ENCODE data around the gene COPS6.

Gene COPS6

DNA sequence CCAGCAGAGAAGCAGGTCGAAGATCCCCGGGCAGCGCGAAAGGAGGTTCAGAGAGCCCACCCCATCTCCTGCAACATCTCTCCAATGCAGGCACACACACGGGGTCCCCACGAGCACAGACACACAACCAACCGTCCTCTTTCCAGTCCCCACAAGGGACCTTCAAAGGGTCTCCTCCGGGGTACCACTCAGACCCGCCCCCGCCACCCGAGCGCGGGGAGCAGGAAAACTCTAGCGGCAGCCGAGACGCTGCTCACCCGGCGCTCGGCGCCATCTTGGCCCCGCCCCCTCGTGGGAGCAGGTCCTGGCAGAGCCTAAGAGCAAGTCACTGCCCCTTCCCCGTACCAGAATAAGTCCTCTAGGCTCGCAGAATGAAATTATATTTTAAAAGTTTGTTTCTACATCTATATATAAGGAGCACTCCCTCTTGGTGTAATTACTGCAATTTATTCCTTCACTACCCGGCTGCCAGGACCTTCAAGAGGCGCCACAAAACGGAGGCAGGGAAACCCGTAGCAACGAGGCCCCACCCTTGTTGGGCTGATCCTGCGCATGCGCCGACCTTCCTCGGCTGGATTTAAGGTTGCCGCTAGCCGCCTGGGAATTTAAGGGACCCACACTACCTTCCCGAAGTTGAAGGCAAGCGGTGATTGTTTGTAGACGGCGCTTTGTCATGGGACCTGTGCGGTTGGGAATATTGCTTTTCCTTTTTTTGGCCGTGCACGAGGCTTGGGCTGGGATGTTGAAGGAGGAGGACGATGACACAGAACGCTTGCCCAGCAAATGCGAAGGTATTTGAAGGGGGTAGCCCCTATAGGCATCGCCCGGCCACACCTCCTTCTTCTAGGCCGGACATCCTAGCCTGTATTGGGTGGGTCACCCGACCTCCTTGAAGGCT, 30.6 kb downstream of the COPS6 start, which contains the start of the genes CNPY4 and TAF6:
TSS of gene CNPY4 (plus strand) at position 563 of the 898 bp plus-strand sequence. CDS start at position 674, 111 bp downstream.
TSS of gene TAF6 (minus strand) at position 287 of the 898 bp plus-strand sequence. CDS start 5,149 bp downstream, outside the sequence.
- no peak for TF ChIP-seq CTCF (IDR thresholded peaks at IDR 0.05)

GRCh38 chr7:100119970-100120732, 31.4 kb downstream of the COPS6 start:
- TF ChIP-seq CTCF (IDR thresholded peaks at IDR 0.05) = no peak

DNA sequence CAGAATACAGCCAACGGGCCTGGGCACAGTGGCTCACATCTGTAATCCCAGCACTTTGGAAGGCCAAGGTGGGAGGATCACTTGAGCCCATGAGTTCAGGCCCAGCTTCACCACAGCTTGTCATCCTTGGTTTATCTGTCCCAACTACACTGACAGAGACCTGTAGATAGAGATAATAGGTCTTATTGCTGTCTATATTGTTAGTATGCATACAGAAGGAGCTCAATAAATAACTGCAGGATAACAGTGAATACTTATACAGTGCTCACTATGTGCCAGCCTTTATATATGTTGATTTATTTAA, 31.9 kb downstream of the COPS6 start:
- TF ChIP-seq CTCF (IDR thresholded peaks at IDR 0.05) = no peak

DNA sequence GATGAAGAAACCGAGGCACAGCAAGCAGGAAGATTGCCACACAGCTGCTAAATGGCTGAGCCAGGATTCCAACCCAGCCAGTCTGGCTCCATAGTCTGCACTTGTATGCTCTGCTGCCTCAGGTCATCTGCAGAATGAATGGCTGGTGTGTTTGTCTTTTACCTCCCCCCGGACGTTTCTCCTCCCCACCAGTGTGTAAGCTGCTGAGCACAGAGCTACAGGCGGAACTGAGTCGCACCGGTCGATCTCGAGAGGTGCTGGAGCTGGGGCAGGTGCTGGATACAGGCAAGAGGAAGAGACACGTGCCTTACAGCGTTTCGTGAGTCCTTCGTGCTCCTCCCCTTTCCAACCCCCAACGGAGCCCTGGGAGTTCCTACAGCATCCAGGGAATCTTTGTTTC, 33.3 kb downstream of the COPS6 start:
- TF ChIP-seq CTCF (IDR thresholded peaks at IDR 0.05) = no peak

GRCh38 chr7:100122568-100122967, 33.8 kb downstream of the COPS6 start:
- TF ChIP-seq CTCF (IDR thresholded peaks at IDR 0.05) = no peak

DNA sequence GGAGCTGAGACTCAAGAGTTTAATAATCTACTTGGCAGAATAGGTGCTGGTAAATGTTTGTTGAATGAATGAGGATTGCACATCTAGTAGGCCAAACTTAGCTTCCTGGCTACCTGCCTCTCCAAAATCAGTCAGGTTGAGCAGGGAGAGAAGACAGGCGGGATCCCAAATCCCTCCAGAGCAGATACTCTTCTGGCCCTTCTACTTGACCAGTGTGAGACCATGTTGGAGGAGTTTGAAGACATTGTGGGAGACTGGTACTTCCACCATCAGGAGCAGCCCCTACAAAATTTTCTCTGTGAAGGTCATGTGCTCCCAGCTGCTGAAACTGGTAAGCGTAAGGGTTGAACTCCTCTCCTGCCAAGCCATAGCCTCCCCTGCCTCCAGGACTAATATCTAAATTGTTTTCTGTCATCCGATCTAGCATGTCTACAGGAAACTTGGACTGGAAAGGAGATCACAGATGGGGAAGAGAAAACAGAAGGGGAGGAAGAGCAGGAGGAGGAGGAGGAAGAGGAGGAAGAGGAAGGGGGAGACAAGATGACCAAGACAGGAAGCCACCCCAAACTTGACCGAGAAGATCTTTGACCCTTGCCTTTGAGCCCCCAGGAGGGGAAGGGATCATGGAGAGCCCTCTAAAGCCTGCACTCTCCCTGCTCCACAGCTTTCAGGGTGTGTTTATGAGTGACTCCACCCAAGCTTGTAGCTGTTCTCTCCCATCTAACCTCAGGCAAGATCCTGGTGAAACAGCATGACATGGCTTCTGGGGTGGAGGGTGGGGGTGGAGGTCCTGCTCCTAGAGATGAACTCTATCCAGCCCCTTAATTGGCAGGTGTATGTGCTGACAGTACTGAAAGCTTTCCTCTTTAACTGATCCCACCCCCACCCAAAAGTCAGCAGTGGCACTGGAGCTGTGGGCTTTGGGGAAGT, 35.8 kb downstream of the COPS6 start:
- TF ChIP-seq CTCF (IDR thresholded peaks at IDR 0.05) = no peak

Measured in LNCAP (cell line).